Activated CD8-positive, alpha-beta memory T cell treated with anti-CD3 and anti-CD28 coated beads, Interleukin-2, amount 50 U/mL, for 24 hours (primary cell): ENCODE data around the gene HLA-DQB2.
"Not testable (repeated sequence)": the region's sequence is repeated elsewhere in the genome, so short reads cannot be mapped to it uniquely, and the experiment has no call there.

Experiments used
- DNase-seq: peaks from one replicate; pipeline ENCODE4 v3.0.0-alpha.2; 2020; ENCODE audit errors: extremely low read depth

The HLA-DQB2 gene

GRCh38 chr6:32763421-32763820, at the start of gene HLA-DQB2:
Gene HLA-DQB2 (minus strand): TSS chr6:32763532. CDS start chr6:32763470, 62 bp downstream.
- DNase-seq: no peak

DNA sequence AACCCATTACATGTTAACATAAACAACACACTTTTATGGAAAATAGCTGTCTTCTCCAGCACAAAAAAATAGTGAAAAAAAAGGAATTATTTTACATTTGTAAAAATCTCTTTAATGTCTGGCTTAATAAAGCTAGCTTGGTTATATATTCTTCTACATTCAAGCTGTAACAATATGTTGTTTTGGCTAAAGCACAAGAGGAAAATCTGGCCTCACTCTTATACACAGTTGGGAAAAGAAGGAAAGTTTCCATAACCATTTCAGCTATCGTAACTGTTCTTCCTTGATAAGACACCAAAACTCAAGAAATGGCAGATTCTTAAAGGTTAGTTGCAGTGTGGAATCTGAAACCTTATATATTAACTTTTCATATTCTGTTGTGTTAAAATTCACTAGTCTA, 45.8 kb upstream of the HLA-DQB2 start:
- no peak for DNase-seq

- DNase-seq: no peak
Observed at GRCh38 chr6:32807020-32807580, 43.8 kb upstream of the HLA-DQB2 start.

DNA sequence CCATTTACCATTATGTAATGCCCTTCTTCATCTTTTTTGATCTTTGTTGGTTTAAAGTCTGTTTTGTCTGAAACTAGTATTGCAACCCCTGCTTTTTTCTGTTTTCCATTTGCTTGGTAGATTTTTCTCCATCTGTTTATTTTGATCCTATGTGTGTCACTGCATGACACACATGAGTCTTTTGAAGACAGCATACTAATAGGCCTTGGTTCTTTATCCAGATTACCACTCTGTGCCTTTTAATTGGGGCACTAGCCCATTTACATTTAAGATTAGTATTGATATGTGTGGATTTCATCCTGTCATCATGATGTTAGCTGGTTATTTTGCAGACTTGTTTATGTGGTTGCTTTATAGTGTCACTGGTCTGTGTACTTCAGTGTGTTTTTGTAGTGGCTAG, 42.1 kb upstream of the HLA-DQB2 start:
- not testable (repeated sequence) for DNase-seq

DNA sequence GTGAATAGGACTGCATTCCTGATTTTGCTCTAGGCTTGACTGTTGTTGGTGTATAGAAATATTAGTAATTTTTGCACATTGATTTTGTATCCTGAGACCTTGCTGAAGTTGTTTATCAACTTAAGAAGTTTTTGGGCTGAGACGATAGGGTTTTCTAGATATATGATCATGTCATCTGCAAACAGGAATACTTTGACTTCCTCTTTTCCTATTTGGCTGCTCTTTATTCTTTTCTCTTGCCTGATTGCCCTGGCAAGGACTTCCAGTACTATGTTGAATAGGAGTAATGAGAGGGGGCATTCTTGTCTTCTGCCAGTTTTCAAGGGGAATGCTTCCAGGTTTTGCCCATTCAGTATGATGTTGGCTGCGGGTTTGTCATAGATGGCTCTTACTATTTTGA, 40.1 kb upstream of the HLA-DQB2 start:
- no peak for DNase-seq

DNA sequence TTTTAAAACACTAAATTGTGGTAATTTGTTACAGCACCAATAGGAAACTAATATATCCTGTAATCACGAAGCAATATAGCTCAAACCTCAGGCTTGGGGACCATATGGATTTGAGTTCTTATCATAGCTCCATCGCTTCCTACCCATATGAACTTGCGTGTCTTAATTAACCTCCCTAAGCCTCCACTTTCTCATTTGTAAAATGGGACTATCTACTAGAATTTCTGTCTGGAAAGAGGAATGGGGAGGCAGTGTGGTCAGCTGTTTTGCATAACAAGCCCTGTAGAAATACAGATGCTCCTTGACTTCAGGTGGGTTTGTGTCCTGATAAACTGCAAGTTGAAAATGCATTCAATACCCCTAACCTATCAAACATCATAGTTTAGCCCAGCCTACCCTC, 36.4 kb upstream of the HLA-DQB2 start:
- DNase-seq: no peak

DNA sequence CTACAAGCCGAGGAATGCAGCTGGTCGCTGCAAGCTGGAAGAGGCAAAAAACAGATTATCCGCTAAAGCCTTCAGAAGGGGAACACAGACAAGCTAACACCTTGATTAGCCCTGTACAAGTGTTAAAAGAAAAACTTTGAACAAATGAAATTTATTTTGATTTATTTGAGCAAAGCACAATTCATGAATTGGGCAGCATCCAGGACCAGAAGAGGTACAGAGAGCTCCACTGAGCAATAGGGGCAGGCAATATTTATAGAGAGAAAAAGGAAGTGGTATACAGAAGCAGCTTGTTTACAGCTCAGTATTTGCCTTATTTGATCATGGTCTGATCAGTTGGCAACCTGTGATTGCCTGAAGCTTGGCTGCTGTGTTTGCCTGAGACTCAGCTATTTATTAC, 35.8 kb upstream of the HLA-DQB2 start:
- no peak for DNase-seq

DNA sequence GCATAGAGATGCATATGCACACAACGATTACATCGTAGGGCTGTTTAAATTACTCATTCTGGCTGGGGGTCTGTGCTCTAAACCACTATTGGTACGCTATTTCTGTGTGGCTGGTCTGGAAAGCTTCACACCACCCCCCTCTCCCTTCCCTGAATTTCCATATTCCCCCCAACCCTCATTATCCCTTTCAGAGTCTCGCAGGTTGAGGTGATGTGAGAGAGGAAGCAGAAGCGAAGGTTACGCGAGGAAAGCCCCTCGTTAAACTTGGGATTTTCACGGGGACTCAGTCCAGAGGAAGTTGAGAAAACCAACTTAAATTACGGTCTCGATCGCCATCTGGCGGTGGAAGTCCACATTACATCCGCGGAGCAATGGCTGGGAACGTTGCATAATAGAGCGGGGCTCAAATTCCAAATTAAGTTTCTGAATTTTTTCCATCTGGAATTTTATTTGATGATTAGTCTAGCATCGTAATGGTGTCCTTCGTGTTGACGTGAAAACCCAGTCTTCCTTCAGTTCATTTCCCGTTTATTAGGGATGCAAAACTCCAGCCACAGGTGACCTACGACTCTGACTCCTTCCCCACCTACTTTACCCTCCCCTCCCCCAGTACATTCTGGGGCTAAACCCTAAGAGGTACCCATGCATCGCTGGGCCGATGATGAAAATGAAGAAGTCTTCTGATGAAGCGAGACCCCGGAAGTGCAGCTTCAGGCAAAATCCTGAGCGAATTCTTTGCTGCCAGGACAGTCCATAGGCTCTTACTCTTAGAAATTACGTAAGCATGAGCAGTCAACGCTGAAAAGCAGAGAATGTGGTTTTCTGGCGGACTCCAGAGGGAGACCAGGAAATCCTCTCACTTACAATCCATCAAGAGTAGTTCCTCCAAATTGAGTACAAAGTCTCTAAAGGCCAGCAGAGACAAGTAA, 33.8 kb upstream of the HLA-DQB2 start:
- peak; percentile 58 for DNase-seq

GRCh38 chr6:32794510-32794909, 31.2 kb upstream of the HLA-DQB2 start:
- no peak for DNase-seq

DNA sequence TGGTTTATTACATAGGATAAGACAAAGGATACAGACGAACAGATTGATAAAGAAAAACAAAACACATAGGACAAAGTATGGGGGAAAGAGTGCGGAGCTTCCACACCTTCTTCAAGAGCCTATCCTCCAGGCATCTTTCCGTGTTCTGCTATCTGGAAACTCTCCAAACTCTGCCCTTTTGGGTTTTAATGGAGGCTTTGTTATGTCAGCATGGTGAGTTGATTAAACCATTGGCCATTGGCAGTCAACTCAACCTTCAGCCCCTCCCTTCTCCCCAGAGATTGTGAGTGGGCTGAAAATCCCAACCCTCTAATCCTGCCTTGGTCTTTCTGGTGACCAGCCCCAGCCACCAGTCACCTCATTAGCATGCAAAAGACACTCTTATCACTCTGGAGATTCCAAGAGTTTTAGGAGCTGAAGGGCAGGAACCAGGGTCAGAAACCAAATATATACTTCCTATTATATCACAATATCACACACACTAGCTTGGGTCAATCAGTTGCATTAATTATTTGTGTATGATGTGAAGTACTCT, 29.6 kb upstream of the HLA-DQB2 start:
- DNase-seq: no peak

- DNase-seq: no peak
Observed at GRCh38 chr6:32790306-32790705, 27.0 kb upstream of the HLA-DQB2 start.

- no peak for DNase-seq
Observed at GRCh38 chr6:32785781-32786533, 22.6 kb upstream of the HLA-DQB2 start.

DNA sequence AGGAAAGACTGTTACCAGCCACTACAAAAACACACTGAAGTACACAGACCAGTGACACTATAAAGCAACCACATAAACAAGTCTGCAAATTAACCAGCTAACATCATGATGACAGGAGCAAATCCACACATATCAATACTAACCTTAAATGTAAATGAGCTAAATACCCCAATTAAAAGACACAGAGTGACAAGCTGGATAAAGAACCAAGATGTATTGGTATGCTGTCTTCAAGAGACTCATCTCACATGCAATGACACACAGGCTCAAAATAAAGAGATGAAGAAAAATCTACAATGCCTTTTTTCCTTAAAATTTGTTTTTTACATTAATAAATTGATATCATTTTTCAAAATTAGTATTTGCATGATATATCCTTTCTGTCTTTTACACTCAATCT, 19.6 kb upstream of the HLA-DQB2 start:
- not testable (repeated sequence) for DNase-seq

DNA sequence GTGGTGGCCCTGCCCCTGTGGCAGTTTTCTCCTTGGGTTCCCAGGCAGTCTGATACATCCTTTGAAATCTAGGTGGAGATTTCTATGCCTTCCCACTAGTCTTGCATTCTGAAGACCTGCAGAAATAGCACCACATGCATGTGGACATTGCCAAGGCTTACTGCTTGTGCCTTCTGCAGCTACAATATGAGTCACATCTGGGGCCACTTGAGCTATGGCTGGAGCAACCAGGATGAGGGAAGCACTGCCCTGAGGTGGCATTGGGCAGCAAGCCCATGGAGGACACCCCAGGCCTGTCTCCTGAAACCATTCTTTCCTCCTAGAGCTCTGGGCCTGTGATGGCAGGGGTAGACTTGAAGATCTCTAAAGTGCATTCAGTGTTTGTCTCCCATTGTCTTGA, 15.7 kb upstream of the HLA-DQB2 start:
- no peak for DNase-seq

- no peak for DNase-seq
Observed at GRCh38 chr6:32775071-32775470, 11.7 kb upstream of the HLA-DQB2 start.

DNA sequence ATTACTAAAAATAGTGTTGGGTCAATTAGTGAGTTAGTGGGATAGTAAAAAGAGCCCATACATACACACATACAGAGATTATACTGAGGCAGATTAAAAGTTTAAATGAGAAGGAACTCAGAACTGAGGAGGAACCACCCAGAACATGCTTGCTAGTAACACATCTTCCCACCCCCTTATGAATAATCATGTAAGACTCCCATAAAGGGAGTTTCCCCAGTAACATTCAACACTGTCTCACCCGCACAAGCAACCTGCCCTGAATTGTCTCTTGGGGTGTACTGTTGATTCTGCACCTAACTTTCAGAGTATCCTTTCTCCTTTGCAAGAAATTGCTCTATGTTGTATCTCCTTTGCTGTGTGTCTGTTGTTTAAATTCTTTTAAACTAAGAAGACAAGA, 11.1 kb upstream of the HLA-DQB2 start:
- no peak for DNase-seq

GRCh38 chr6:32772656-32773055, 9.3 kb upstream of the HLA-DQB2 start:
- no peak for DNase-seq

DNA sequence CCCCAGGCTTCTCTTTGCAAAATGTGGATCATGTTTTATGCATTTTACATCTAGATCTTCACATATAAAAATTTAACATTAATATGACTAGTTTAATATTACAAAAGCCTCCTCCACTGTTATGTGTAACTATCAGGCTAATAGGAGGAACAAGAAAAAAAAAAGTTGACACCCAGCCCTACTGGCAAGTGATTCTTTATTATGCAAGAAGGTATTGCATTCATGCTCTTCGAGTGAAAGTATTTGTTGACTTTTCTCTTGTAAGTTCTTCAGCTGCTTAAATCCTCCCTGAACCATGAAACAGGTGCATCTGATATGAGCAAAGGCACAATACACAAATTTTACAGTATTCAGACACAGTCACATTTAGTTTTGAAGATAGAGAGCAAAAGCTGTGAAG, 716 bp upstream of the HLA-DQB2 start:
- no peak for DNase-seq

- no peak for DNase-seq
Observed at GRCh38 chr6:32761548-32761947, 1.8 kb downstream of the HLA-DQB2 start.

DNA sequence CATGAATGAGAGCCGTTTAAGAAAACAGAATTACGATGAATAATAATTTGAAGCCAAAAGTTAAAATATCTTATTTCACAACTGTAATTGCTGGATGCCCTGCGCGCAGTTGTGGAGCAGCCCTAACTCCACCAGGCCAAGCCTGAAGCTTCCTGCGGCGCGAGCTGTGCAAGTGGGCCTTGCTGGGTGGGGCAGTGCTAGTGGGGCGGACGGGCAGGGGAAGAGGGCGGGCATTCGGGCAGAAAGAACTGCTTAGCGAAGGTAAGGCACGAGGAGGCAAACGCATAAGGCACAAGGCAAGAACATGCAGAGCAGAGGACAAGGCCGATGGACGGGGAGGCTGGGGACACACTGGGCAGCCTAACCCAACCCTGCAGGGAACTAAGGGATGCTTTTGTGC, 2.3 kb downstream of the HLA-DQB2 start:
- DNase-seq: no peak

DNA sequence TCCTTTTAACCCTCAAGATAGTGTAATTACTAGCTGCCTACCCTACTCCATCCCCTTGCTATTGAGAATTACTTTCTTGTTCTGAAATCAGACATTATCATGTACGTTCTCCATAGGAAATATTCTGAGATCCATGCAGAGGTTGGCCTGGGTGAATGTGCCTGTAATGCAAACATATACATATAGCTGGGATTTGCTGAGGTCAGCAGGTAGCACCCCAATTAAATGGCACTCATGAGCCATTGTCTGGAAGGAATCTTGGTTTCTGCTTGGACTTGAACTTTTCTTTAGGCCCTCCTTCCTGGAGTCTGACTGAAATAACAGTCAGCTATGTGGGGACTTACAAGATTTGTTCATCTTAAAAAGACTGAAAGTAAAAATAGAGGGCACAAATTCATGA, 3.7 kb downstream of the HLA-DQB2 start:
- DNase-seq: no peak

GRCh38 chr6:32752580-32752979, 10.8 kb downstream of the HLA-DQB2 start:
- DNase-seq: no peak
